ENCODE measurements around the gene ACVR1B.
A peak's percentile ranks its signal among the peaks of the same experiment; 100 is the strongest.

Gene ACVR1B

DNA sequence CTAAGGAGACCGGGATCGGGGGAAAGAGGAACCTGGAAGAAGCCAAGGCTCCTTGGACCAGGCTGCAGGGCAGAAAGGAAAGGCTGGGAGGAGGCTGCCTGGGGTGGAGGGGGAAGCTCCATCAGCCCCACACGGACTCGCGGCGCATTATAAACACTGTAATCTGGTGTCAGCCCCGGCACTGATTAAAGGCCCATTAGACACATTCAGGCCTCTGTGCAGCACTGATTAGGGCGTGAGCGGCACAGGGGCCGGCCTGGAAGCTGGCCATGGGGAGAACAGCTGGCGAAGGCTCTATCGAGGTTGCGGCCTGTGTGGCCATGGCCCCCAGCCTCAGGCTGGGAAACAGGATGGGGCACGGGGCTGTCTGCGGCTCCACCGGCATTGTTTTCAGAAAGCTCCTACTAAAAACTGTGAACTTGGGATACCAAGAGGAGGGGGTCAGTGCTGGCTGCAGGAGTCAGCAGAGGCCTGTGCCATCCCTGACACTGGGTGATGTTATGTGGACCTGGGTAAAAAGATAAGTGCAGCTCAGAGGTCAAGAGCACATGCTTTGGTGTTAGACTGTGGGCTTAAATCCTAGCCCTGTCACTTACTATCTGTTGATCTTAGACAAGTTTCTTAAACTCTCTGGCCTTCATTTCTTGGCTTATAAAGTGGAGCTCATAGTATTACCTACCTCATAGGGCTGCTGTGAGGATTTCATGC is 33.6 kb upstream of the ACVR1B start:
- DNase-seq: no peak

GRCh38 chr12:51920046-51920445 is 31.5 kb upstream of the ACVR1B start:
- DNase-seq: no peak

DNA sequence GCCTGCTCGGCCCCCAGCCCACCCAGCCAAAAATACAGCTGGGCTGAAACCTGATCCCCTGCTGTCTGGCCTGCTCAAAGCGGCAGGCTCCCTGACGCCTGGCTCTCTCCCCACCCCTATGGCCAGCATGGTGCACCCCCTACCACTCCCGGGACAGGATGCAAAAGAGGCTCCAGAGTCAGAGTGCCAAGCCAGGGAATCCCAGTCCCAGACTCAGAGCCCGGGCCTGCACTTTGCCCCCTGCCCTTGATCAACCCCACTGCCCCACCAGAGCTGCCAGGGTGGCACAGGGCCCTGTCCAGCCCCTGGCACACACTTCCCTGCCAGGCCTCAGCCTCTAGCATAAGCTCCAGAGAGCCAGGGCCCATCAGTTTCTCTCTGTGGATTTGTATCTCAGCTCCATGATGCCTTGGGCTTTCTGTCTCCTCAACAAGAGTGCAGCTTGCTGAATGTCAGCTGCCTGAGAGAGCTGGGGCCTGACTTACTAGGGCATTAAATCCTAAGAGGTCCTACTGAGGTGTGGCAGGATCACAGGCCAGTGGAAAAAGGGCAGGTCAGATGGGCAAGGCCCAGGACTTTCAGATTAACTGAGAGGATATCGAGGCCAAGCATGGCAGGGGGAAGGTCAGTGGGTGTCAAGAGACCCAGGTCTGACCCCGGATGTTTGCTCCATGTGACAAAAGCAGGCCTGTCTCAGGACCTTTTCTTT is 30.3 kb upstream of the ACVR1B start:
- DNase-seq: no peak

- DNase-seq: no peak
These were observed 29.4 kb upstream of the ACVR1B start for GRCh38 chr12:51922146-51922545.

DNA sequence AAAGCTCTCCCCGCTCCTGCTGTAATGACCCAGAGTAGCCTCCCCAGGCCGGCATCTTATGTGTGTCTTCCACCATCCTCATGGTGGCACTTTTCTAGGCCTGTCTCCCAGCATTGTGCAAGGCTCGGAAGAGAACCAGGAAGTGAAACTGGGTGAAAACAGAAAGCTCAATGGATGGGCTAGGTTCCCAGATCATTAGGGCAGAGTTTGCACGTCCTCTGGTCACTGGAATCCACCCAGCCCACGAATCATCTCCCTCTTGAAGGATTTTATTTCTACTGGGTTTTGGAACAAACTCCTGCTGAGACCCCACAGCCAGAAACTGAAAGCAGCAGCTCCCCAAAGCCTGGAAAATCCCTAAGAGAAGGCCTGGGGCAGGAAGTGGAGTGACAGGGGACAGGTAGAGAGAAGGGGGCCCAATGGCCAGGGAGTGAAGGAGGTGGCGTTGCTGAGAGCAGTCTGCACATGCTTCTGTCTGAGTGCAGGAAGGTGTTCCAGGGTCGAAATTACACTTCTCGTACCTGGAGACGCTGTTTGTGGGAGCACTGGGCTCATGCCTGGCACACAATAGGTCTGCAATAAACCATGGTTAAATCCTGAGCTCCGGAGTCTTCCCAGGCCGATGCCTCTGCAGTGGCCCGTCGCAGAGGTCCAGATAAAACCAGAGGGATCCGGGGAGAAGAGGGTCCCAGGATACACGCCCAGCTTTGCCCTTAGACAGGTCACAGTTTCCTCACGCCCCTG is 28.6 kb upstream of the ACVR1B start:
- peak; percentile 83 for DNase-seq

DNA sequence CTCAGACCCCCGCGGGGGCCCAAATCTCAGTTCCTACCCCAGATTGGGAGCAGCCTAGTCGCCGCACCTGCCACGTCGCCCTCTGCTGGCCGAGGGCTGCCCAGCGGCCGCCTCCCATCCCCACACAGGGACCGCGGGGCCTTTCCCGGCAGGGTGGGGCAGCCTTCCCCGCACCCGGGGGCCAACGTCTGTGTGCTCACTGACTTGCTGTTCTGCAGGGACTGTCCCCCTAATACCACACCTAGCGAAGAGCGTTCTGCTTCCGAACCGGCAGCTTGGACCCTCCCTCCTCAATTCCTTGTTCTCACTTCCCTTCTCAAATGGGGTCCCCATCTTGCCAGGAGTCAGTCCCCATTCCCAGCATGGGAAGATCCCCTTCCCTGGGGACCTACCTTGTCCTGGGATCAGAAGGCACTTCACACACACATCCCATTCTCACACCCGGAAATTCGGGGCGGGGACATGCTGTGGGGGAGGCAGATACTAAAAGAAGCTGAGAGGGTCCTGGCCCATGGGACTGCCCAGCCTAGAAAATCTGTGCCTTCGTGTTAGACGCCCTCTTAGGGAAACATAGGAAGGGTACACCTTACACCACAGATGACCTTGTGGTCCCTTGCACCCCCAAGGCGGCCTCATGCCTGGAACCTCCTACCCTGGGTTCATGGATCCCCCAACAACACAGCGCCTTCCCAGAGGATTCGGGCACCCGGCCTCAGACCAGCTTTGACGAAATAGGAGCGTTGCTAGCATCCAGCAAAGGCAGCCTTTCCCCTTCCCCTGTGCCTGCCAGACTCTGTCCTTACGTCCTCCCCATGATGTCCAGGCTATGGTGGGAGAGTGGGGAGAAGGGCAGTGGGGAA is 27.8 kb upstream of the ACVR1B start:
- DNase-seq: peak; percentile 28

DNA sequence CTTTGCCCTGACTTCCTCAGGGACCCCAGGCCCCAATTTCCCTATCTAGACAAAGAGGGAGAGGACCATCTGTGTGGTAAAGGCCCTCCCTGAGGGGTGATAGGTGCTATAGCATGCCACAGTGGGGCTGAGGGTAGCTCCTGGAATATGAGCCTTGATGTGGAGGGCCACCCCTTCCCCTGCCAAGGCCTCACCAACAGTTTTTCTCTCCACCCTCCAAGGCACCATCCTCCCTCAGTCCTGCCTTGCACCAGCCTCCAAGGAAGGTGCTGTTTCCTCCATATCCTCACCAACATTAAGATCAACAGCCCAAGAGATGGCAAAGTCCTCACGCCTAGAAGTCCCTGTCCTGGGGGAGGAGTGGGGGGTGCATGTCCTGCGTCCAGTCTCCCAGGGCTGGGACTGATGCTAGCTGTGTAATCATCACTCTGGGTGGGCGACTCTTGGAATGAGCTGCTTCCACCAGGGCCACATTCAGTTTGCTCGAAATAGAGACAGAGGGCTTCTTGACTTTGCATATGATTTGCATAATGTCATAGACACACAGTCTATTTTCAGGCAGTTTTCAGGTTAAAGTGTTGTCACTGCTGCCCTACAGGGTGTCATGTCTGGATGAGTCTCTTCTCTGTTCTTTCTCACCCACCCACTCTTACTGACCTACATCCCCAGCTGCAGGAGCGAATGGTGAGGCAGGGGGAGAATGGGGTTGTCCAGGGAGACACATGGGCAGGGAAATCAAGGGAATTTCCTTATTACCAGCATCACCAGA is 26.8 kb upstream of the ACVR1B start:
- no peak for DNase-seq

- no peak for DNase-seq
These were observed 26.0 kb upstream of the ACVR1B start for GRCh38 chr12:51925346-51926063.

- no peak for DNase-seq
These were observed 25.4 kb upstream of the ACVR1B start for GRCh38 chr12:51926064-51926632.

DNA sequence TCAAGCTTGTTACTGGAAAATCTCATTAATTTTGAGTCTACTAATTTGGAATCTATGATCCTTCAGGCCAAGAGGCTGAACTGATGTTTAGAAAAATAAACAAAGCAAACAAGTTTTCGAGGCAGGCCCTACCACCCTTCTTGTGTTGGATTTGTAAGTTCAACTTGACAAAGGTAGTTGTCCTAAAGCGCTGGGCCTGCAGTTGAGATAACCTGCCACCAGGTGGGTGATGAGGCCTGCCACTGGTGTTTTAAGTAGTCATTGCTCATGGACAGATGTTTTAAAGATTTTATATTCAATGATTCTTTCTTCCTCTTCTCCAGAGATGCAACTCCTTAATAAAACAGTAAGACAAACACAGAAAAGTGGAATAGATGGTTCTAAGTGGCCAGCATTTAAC is 24.8 kb upstream of the ACVR1B start:
- DNase-seq: no peak

GRCh38 chr12:51932218-51933076 is 19.1 kb upstream of the ACVR1B start:
- DNase-seq: no peak

- DNase-seq: no peak
These were observed 17.4 kb upstream of the ACVR1B start for GRCh38 chr12:51934080-51934479.

DNA sequence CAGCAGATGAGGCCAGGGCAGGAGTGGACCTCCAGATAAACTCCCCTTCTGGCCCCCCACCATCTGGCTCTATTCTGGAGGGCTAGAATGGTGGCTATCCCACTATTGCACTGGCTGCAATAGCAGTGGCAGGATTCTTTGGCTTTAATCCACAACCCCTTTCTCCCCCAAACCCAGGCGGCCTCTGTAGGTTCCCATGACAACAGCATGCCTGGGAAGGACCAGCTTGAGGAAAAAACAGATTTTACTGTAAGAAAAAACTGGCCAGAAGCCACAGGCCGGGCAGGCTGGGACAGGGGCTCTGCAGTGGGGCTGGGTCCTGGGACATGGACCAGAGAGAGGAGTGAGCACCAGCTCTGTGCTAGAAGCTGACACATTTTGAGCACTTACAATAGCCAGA is 13.6 kb upstream of the ACVR1B start:
- peak; percentile 9 for DNase-seq

GRCh38 chr12:51938726-51939125 is 12.8 kb upstream of the ACVR1B start:
- no peak for DNase-seq

- DNase-seq: peak; percentile 62
These were observed 10.4 kb upstream of the ACVR1B start for GRCh38 chr12:51941011-51941581.

DNA sequence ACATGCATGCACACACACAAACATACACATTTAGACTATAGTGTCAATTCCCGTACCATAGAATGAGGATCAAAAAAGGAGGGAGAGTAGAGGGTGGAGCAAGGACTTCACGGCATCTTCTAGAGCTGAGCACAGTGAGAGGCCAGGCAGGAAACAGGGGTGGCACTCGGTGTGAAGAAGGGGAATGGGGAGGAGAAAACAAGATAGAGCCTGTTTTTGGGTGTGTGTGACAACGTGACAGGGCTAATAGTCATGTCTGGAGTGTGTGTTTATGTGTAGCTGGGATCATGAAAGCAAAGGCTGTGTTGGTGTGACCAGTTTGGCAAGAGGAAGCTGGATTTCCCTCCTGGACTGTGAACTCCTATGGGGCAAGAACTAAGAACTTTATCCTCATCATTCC is 9.9 kb upstream of the ACVR1B start:
- DNase-seq: no peak

- no peak for DNase-seq
These were observed 9.4 kb upstream of the ACVR1B start for GRCh38 chr12:51942056-51942455.

DNA sequence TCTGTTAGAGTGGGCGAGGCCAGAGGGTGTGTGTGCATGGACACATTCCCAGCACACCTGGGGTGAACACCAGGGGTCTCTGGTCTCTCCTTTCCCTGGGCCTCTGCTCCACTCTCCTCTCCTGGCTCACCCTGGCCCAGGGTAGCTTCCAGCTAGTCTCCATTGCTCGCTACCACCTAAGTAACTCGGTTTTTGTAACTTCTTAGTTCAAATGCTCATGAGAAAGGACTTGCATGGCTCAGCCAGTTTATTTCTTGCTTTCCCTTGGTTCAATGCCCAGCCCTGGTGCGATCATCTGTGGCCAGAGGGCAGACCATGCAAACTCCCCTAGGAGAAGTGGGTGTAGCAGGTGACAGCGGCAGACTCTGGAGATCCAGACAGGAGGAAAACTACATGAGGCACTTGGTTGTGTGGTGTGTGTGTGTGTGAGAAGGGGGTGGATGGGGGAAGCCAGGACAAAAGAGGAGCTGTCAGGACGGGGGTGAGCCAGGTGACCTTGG is 8.9 kb upstream of the ACVR1B start:
- DNase-seq: no peak

DNA sequence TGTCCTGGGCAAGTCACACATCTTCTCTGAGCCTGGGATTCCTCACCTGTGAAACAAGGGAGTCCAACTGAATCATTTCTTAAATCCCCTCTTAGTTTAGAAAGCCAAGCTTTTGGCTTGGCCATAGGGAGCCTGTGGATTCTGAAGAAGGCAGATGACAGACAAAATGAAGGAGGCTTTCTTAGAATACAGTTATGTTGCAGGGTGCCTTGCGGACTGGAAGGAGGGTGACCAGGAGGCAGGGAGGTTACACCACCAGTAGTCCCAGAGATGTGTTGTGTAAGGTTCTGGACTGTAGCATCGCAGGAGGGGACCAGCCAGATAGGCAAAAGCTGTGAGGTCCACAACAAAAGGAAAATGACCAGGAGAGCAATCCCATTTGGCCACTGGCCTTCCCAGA is 8.2 kb upstream of the ACVR1B start:
- no peak for DNase-seq
